ENCODE results near the gene PPA1.

The PPA1 gene

DNA sequence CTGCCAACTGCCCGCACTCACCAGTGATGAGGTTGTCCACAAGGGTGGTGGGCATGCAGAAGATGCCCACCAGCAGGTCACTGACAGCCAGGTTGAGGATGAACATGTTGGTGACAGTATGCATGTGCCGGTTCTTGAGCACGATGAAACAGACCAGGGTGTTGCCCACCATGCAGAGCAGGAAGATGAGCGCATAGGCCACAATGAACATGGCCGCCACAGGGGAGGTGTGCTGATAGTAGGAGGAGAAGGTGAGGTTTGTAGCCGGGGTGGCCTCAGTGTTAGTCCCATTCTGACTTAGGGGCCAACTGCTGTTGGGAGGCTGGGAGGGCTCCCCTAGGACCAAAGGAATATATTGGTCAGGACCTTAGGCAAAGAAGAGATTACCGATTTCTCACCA lies 32.8 kb upstream of the PPA1 start:
- no peaks in the 10 kb centered on the region for H3K79me2 ChIP-seq (ENCODE audit: insufficient read depth, low read length)
- H4K20me1 ChIP-seq (ENCODE audit: insufficient read depth, low read length): no peaks in the 10 kb centered on the region
- no peak for TF ChIP-seq EZH2 (IDR thresholded peaks at IDR 0.05; ENCODE audit: borderline replicate concordance, low read length)
- TF ChIP-seq CTCF (IDR thresholded peaks at IDR 0.05; ENCODE audit: low read length): no peak
- peaks cover 4% of the 10 kb centered on the region; the same call in 1 of the 2 replicates for H3K9me3 ChIP-seq (ENCODE audit: low read length)
- no peak overlapping the region for H3K4me3 ChIP-seq (ENCODE audit: low read depth, low read length, poor library complexity, severe bottlenecking)
- H3K36me3 ChIP-seq (ENCODE audit: insufficient read depth, low read length): no peaks in the 10 kb centered on the region; the same call in 1 of the 2 replicates
- H3K9ac ChIP-seq (ENCODE audit: low read length): no peak overlapping the region
- no peak overlapping the region for H3K27ac ChIP-seq (ENCODE audit: low read depth, low read length, poor library complexity, severe bottlenecking)
- H3K4me2 ChIP-seq (ENCODE audit: low read length): no peak overlapping the region
- H2AFZ ChIP-seq (ENCODE audit: low read length): no peak overlapping the region
- H3K27me3 ChIP-seq (ENCODE audit: insufficient read depth, low read length): peaks cover 7% of the 10 kb centered on the region; the same call in 1 of the 2 replicates
- H3K4me1 ChIP-seq (ENCODE audit: insufficient read depth, low read length, severe bottlenecking): no peaks in the 10 kb centered on the region
- no peaks in the 10 kb centered on the region for H3K9me2 ChIP-seq (ENCODE audit: low read depth, low read length)
- no peaks in the 10 kb centered on the region for H3F3A ChIP-seq (ENCODE audit: insufficient read depth, low read length)

GRCh38 chr10:70265032-70265689 lies 31.9 kb upstream of the PPA1 start:
- no peak overlapping the region for H2AFZ ChIP-seq (ENCODE audit: low read length)
- peaks cover 10% of the 10 kb centered on the region; the same call in 1 of the 2 replicates for H3K27me3 ChIP-seq (ENCODE audit: insufficient read depth, low read length)

GRCh38 chr10:70260734-70261133 lies 27.5 kb upstream of the PPA1 start:
- TF ChIP-seq CTCF (IDR thresholded peaks at IDR 0.05; ENCODE audit: low read length) (no peak), EZH2 (IDR thresholded peaks at IDR 0.05; ENCODE audit: borderline replicate concordance, low read length) (no peak)
- Histone ChIP-seq H2AFZ (ENCODE audit: low read length) (no peak overlapping the region), H3K9me2 (ENCODE audit: low read depth, low read length) (no peaks in the 10 kb centered on the region), H3K27ac (ENCODE audit: low read depth, low read length, poor library complexity, severe bottlenecking) (no peak overlapping the region), H3K9ac (ENCODE audit: low read length) (no peak overlapping the region), H3F3A (ENCODE audit: insufficient read depth, low read length) (no peaks in the 10 kb centered on the region), H4K20me1 (ENCODE audit: insufficient read depth, low read length) (no peaks in the 10 kb centered on the region), H3K9me3 (ENCODE audit: low read length) (peaks cover 4% of the 10 kb centered on the region; the same call in 1 of the 2 replicates), H3K4me1 (ENCODE audit: insufficient read depth, low read length, severe bottlenecking) (no peaks in the 10 kb centered on the region), H3K4me2 (ENCODE audit: low read length) (no peak overlapping the region), H3K4me3 (ENCODE audit: low read depth, low read length, poor library complexity, severe bottlenecking) (no peak overlapping the region), H3K36me3 (ENCODE audit: insufficient read depth, low read length) (no peaks in the 10 kb centered on the region; the same call in 1 of the 2 replicates), H3K79me2 (ENCODE audit: insufficient read depth, low read length) (no peaks in the 10 kb centered on the region), H3K27me3 (ENCODE audit: insufficient read depth, low read length) (peaks cover 10% of the 10 kb centered on the region; the same call in 1 of the 2 replicates)

More at GRCh38 chr10:70265032-70265689, 31.9 kb upstream of the PPA1 start:
- Histone ChIP-seq H3K4me2 (ENCODE audit: low read length) (no peak overlapping the region), H3K9me2 (ENCODE audit: low read depth, low read length) (no peaks in the 10 kb centered on the region), H3K4me3 (ENCODE audit: low read depth, low read length, poor library complexity, severe bottlenecking) (no peak overlapping the region), H3K79me2 (ENCODE audit: insufficient read depth, low read length) (no peaks in the 10 kb centered on the region), H3K27ac (ENCODE audit: low read depth, low read length, poor library complexity, severe bottlenecking) (no peak overlapping the region), H3F3A (ENCODE audit: insufficient read depth, low read length) (no peaks in the 10 kb centered on the region), H3K4me1 (ENCODE audit: insufficient read depth, low read length, severe bottlenecking) (no peaks in the 10 kb centered on the region), H3K36me3 (ENCODE audit: insufficient read depth, low read length) (no peaks in the 10 kb centered on the region; the same call in 1 of the 2 replicates), H4K20me1 (ENCODE audit: insufficient read depth, low read length) (no peaks in the 10 kb centered on the region), H3K9me3 (ENCODE audit: low read length) (peaks cover 4% of the 10 kb centered on the region; the same call in 1 of the 2 replicates), H3K9ac (ENCODE audit: low read length) (no peak overlapping the region)
- TF ChIP-seq CTCF (IDR thresholded peaks at IDR 0.05; ENCODE audit: low read length): peak; percentile 67
- TF ChIP-seq EZH2 (IDR thresholded peaks at IDR 0.05; ENCODE audit: borderline replicate concordance, low read length): no peak

All from OCI-LY1 (cell line).